Mucosa of descending colon (tissue), 3 donors: ENCODE results near the gene FOXO6. TPM values are rescaled to one million over a fixed set of nuclear protein-coding genes. Genes with fewer than 3 reads are reported as not detected.

Source experiments
- ATAC-seq: fragments of 200-7000 bp; cut with Tn5 transposase; one replicate; pipeline ENCODE4 v1.9.1; 2020; ENCODE audit warnings: mild to moderate bottlenecking, moderate library complexity
- DNase-seq, 3 donors: peaks; one replicate each; pipeline ENCODE4 v3.0.0-alpha.2; 2020
- H3K36me3 ChIP-seq: fragments of 200-600 bp; one replicate; pipeline ENCODE4 v1.8.0; 2021; ENCODE audit warnings: low read depth, mild to moderate bottlenecking
- H3K4me1 ChIP-seq: fragments of 200-600 bp; one replicate; pipeline ENCODE4 v1.8.0; 2021; ENCODE audit warnings: low read depth, mild to moderate bottlenecking
- H3K4me3 ChIP-seq: fragments of 200-600 bp; one replicate; pipeline ENCODE4 v1.8.0; 2021; ENCODE audit warnings: mild to moderate bottlenecking
- H3K9me3 ChIP-seq: fragments of 200-600 bp; one replicate; pipeline ENCODE4 v1.8.0; 2021; ENCODE audit warnings: mild to moderate bottlenecking
- intact Hi-C, 2 donors: fragments of 100-400 bp; cut with DNase I in 1 of 2; cut with micrococcal nuclease in 1 of 2; formaldehyde crosslinking; loops; one replicate each; pipeline versions ENCODE4 v1.11.0 to v1.11.1; 2022; cut with DNase I, micrococcal nuclease
- total RNA-seq, 3 donors: library from RNA; stranded (reverse); fragmentation: NEBNext Ultra II Directional in 2 of 3; extraction: Animal tissue kit (Norgen Biotek cat#: 25700) in 2 of 3; gene quantifications; one replicate each; pipeline versions ENCODE4 v1.2.1 to v1.2.4, GENCODE V29; 2021 to 2023
- TF ChIP-seq, protein P1 (sequence below): fragments of 200-600 bp; IDR thresholded peaks from one replicate; pipeline ENCODE4 v1.8.0; 2022; ENCODE audit warnings: antibody characterized with exemption, mild to moderate bottlenecking
- donor health status: DM: no; HTN: no; CAD: no; lungs with moderate emphysema.
- donor health status: DM: no; HTN: no; CAD: no.
- donor health status: DM: no; HTN: yes; CAD: no.

Gene FOXO6
- total RNA-seq, 3 donors from 2014 or later = 0.65 to 2.0 (median 0.72) TPM

- DNase-seq (no peak), ATAC-seq (no peak)
- no peaks in the 10 kb centered on the region for H3K36me3 ChIP-seq
- no peak overlapping the region for H3K4me3 ChIP-seq
- H3K4me1 ChIP-seq = peaks cover 31% of the 10 kb centered on the region
- no peaks in the 10 kb centered on the region for H3K9me3 ChIP-seq
- TF ChIP-seq, protein P1, sequence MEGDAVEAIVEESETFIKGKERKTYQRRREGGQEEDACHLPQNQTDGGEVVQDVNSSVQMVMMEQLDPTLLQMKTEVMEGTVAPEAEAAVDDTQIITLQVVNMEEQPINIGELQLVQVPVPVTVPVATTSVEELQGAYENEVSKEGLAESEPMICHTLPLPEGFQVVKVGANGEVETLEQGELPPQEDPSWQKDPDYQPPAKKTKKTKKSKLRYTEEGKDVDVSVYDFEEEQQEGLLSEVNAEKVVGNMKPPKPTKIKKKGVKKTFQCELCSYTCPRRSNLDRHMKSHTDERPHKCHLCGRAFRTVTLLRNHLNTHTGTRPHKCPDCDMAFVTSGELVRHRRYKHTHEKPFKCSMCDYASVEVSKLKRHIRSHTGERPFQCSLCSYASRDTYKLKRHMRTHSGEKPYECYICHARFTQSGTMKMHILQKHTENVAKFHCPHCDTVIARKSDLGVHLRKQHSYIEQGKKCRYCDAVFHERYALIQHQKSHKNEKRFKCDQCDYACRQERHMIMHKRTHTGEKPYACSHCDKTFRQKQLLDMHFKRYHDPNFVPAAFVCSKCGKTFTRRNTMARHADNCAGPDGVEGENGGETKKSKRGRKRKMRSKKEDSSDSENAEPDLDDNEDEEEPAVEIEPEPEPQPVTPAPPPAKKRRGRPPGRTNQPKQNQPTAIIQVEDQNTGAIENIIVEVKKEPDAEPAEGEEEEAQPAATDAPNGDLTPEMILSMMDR = no peak
- intact Hi-C loops = no loop called here
Measured at GRCh38 chr1:41356752-41357151, 4.5 kb upstream of the FOXO6 start.

- no peak overlapping the region for H3K4me3 ChIP-seq
- ATAC-seq = no peak
- H3K4me1 ChIP-seq = peaks cover 39% of the 10 kb centered on the region
- intact Hi-C loops = no loop called here
- no peaks in the 10 kb centered on the region for H3K9me3 ChIP-seq
- peak in 1 of 3 donors; percentile 21 for DNase-seq
- H3K36me3 ChIP-seq = no peaks in the 10 kb centered on the region
- TF ChIP-seq, protein P1 = no peak
Measured at GRCh38 chr1:41357451-41358101, 3.7 kb upstream of the FOXO6 start.

DNA sequence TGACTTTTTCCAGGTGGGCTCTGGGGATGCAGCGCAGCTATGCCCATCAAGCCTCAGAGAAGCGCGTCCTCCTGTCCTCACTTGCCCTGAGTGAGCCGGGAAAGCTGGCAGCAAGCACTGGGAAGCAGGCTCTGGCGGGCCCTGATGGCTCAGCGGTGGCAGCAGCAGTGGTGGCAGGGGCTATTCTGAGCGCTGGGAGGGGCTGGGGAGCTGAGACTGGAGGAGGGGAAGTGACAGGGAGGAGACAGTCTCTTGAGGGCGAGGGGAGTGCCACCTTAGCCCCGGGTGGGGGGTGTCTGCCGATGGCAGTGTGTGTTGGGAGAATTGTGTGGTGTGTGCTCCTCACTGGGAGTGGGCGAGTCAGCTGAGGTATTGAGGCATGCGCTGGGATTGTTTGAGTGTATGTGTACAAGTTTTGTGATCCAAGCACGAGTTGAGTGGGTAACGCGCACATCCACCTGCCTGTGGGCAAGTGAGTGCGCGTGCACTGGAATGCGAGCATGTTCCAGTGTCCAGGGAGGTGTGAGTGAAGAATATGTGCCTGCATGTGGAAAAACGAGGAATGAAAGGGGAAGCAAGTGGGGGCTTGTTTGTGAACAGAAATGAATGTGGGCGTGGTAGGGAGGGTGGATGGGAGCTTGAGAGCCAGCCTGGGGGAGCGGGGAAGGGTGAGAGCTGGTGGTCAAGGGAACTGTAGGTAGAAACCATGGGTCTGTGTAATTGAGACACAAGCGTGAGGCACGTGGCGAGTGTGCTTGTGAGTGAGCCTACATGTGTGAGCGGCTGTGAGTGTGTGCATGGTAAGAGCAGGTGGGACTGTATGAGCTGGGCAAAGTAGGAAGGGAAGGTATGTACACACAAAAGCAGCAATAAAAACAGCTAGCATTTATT is 2.9 kb upstream of the FOXO6 start:
- peak in 2 of 3 donors; percentile 31 to 52 for DNase-seq
- ATAC-seq = no peak
- Histone ChIP-seq H3K4me3 (no peak overlapping the region), H3K36me3 (no peaks in the 10 kb centered on the region), H3K9me3 (no peaks in the 10 kb centered on the region), H3K4me1 (peaks cover 39% of the 10 kb centered on the region)
- TF ChIP-seq, protein P1 = no peak
- intact Hi-C loops = no loop called here

DNA sequence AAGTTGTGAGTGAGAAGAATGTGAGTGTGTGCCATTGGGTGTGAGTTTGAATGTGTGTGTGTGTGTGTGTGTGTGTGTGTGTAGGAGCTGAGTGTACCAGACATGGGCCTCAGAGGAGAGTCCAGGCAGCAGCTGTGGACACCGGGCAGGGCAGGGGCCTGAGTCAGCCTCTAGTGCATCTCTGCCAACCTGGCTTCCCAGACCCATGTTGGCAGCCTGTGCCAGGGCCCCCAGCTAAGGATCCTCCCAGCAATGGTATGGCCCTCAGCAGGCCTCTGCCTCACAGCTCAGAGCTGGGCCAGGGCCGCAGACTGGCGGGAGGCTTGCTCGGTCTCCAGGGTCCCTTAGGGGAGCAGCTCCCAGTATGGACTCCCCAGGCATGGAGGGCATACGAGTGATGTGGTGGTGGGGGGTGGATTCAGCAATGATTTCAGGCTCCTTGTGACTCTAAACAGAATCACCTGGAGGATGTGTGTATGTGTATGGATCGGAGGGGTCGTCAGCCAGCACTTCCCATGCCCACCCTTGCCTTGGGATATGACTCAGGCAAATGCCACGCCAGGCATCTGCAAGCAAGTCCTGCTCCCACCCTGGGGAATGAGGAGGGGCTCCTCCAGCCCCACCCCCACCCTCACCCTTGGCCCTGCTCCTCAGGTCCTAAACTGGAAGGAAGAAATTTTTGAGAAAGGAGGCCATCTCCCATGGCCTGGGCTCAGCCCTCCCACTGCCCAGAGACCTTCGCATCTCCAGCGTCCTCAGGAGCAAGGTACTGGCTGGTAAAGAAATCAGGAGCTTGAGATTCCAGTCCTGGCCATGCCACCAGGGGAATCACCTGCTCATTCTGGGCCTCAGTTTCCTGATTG is 1.8 kb upstream of the FOXO6 start:
- H3K9me3 ChIP-seq = no peaks in the 10 kb centered on the region
- DNase-seq (peak in 1 of 3 donors; percentile 46), ATAC-seq (no peak)
- no peaks in the 10 kb centered on the region for H3K36me3 ChIP-seq
- intact Hi-C loops = no loop called here
- H3K4me1 ChIP-seq = peaks cover 39% of the 10 kb centered on the region
- H3K4me3 ChIP-seq = no peak overlapping the region
- TF ChIP-seq, protein P1 = no peak

GRCh38 chr1:41360074-41360785 is 1.0 kb upstream of the FOXO6 start:
- Histone ChIP-seq H3K4me1 (peaks cover 39% of the 10 kb centered on the region), H3K9me3 (no peaks in the 10 kb centered on the region), H3K4me3 (no peak overlapping the region), H3K36me3 (no peaks in the 10 kb centered on the region)
- ATAC-seq (peak; percentile 45), DNase-seq (peak in 2 of 3 donors; percentile 50 to 63)
- intact Hi-C loops = no loop called here
- TF ChIP-seq, protein P1 = no peak
